Hepatocyte (in vitro differentiated cells): ENCODE data around the gene GPI. TPM values are rescaled to one million over a fixed set of nuclear protein-coding genes. Genes with fewer than 3 reads are reported as not detected.
A peak's percentile ranks its signal among the peaks of the same experiment; 100 is the strongest.

ENCODE experiments used
- DNase-seq: peaks from one replicate; pipeline ENCODE4 v3.0.0-alpha.2; 2016; ENCODE audit warnings: low spot score
- H2AFZ ChIP-seq: fragments of 200-600 bp; sonication (generic); 2 replicates; pipeline ENCODE4 v1.6.0; 2016; ENCODE audit warnings: antibody characterized with exemption, mild to moderate bottlenecking
- H3K27ac ChIP-seq: fragments of 200-600 bp; sonication (generic); 2 replicates; pipeline ENCODE4 v1.5.1; 2016; ENCODE audit warnings: mild to moderate bottlenecking
- H3K27me3 ChIP-seq: fragments of 200-600 bp; sonication (generic); 2 replicates; pipeline ENCODE4 v1.6.1; 2016
- H3K36me3 ChIP-seq: fragments of 200-600 bp; sonication (generic); replicated peaks from 2 replicates; pipeline ENCODE4 v1.5.1; 2016; ENCODE audit warnings: low read depth; ENCODE audit not compliant: insufficient read depth
- H3K4me1 ChIP-seq: fragments of 200-600 bp; sonication (generic); 2 replicates; pipeline ENCODE4 v1.5.1; 2016; ENCODE audit warnings: mild to moderate bottlenecking, moderate library complexity; ENCODE audit not compliant: insufficient read depth
- H3K4me2 ChIP-seq: fragments of 200-600 bp; sonication (generic); 2 replicates; pipeline ENCODE4 v1.6.0; 2016
- H3K4me3 ChIP-seq: fragments of 200-600 bp; sonication (generic); 2 replicates; pipeline ENCODE4 v1.5.1; 2016; ENCODE audit warnings: mild to moderate bottlenecking
- H3K79me2 ChIP-seq: fragments of 200-600 bp; sonication (generic); 2 replicates; pipeline ENCODE4 v1.6.0; 2017; ENCODE audit warnings: mild to moderate bottlenecking
- H3K9me2 ChIP-seq: fragments of 200-600 bp; sonication (generic); replicated peaks from 2 replicates; pipeline ENCODE4 v1.6.0; 2017; ENCODE audit warnings: mild to moderate bottlenecking; ENCODE audit not compliant: insufficient read depth
- H3K9me3 ChIP-seq: fragments of 200-600 bp; sonication (generic); 2 replicates; pipeline ENCODE4 v1.5.1; 2016; ENCODE audit warnings: low read depth, mild to moderate bottlenecking
- H4K20me1 ChIP-seq: fragments of 200-600 bp; sonication (generic); 2 replicates; pipeline ENCODE4 v1.6.0; 2016; ENCODE audit warnings: mild to moderate bottlenecking; ENCODE audit not compliant: insufficient read depth, poor library complexity, severe bottlenecking
- CTCF ChIP-seq: fragments of 200-600 bp; sonication (generic); IDR thresholded peaks from 2 replicates; pipeline ENCODE4 v1.5.1; 2016; ENCODE audit warnings: antibody characterized with exemption, mild to moderate bottlenecking; ENCODE audit not compliant: poor library complexity
- EZH2 ChIP-seq: fragments of 200-600 bp; sonication (generic); IDR thresholded peaks from 2 replicates; pipeline ENCODE4 v1.6.1; 2016; ENCODE audit warnings: antibody characterized with exemption, mild to moderate bottlenecking, borderline replicate concordance
- EZH2phosphoT487 ChIP-seq: fragments of 200-600 bp; sonication (generic); IDR thresholded peaks from one replicate; pipeline ENCODE4 v1.6.1; 2018; ENCODE audit warnings: antibody characterized with exemption, mild to moderate bottlenecking, low read depth, moderate library complexity; ENCODE audit not compliant: unreplicated experiment, severe bottlenecking
- WGBS: methylation state at CpG from one replicate; pipeline ENCODE4 v1.1.6; 2016; ENCODE audit warnings: low lambda C conversion rate; ENCODE audit errors: missing lambda C conversion rate; 5-methylcytosine and 5-hydroxymethylcytosine counted together
- polyA plus RNA-seq: library from polyadenylated mRNA; unstranded; fragments of >200 nt; fragmentation: Nextera tagmentation; extraction: Ambion mirVana; gene quantifications from 2 replicates; pipeline ENCODE4 v1.2.1, GENCODE V29; 2016
- total RNA-seq: library from RNA; depleted of rRNA; stranded (reverse); fragments of >200 nt; gene quantifications from 2 replicates; pipeline ENCODE4 v1.2.3, GENCODE V29; 2014

Gene GPI
- total and polyA plus RNA-seq, 2 experiments from 2014 or later, result 117 to 120 TPM

- Histone ChIP-seq H2AFZ (no peak overlapping the region), H3K27ac (peak overlapping the region; percentile 96), H4K20me1 (peaks cover 52% of the 10 kb centered on the region), H3K27me3 (no peaks in the 10 kb centered on the region), H3K4me3 (peak overlapping the region; percentile 98), H3K79me2 (peaks cover 63% of the 10 kb centered on the region), H3K36me3 (no peaks in the 10 kb centered on the region), H3K4me2 (peak overlapping the region; percentile 91), H3K9me2 (no peaks in the 10 kb centered on the region), H3K4me1 (peaks cover 18% of the 10 kb centered on the region), H3K9me3 (no peaks in the 10 kb centered on the region)
- DNase-seq, result no peak
- WGBS, result 80% methylated on average over 9 of the region's 9 CpGs
- TF ChIP-seq EZH2 (no peak), CTCF (no peak), EZH2phosphoT487 (no peak)
Observed at GRCh38 chr19:34429553-34429952, 64.6 kb downstream of the GPI start.

- 53% methylated on average over 6 of the region's 6 CpGs for WGBS
- Histone ChIP-seq H3K36me3 (no peaks in the 10 kb centered on the region), H3K4me3 (no peak overlapping the region), H3K79me2 (peaks cover 76% of the 10 kb centered on the region), H3K27ac (no peak overlapping the region), H3K4me1 (peaks cover 18% of the 10 kb centered on the region), H2AFZ (no peak overlapping the region), H3K9me2 (no peaks in the 10 kb centered on the region), H4K20me1 (peaks cover 52% of the 10 kb centered on the region), H3K27me3 (no peaks in the 10 kb centered on the region), H3K4me2 (peak overlapping the region; percentile 91), H3K9me3 (no peaks in the 10 kb centered on the region)
- DNase-seq, result peak; percentile 65
- TF ChIP-seq EZH2, result no peak
- TF ChIP-seq CTCF, result peak; percentile 54
Observed at GRCh38 chr19:34430738-34431625, 66.0 kb downstream of the GPI start.

- H3K36me3 ChIP-seq, result no peaks in the 10 kb centered on the region
- no peak overlapping the region for H3K4me3 ChIP-seq
- H3K27ac ChIP-seq, result no peak overlapping the region
- peaks cover 52% of the 10 kb centered on the region for H4K20me1 ChIP-seq
- peak overlapping the region; percentile 91 for H3K4me2 ChIP-seq
- H3K79me2 ChIP-seq, result peaks cover 84% of the 10 kb centered on the region
- H3K9me3 ChIP-seq, result no peaks in the 10 kb centered on the region
- WGBS, result 73% methylated on average over 2 of the region's 2 CpGs
- DNase-seq, result no peak
- H3K27me3 ChIP-seq, result no peaks in the 10 kb centered on the region
- H3K4me1 ChIP-seq, result peaks cover 18% of the 10 kb centered on the region
- no peaks in the 10 kb centered on the region for H3K9me2 ChIP-seq
- H2AFZ ChIP-seq, result no peak overlapping the region
- no peak for TF ChIP-seq EZH2
- no peak for TF ChIP-seq EZH2phosphoT487
- no peak for TF ChIP-seq CTCF
Observed at GRCh38 chr19:34431681-34432402, 66.8 kb downstream of the GPI start.
